HFF-Myc (cell line): Measurements from ENCODE around the gene INSRR.

Experiments used
- DNase-seq: peaks from one replicate; pipeline ENCODE4 v3.0.0-alpha.2; 2011; ENCODE audit warnings: low read depth; ENCODE audit errors: extremely low read depth
- H3K4me3 ChIP-seq: replicated peaks from 2 replicates; pipeline ENCODE4 v1.5.1; 2011; ENCODE audit warnings: low read depth, mild to moderate bottlenecking, control low read depth, low read length
- TF ChIP-seq, protein P1 (sequence below): IDR thresholded peaks from 2 replicates; pipeline ENCODE4 v1.5.1; 2012; ENCODE audit warnings: mild to moderate bottlenecking, low read depth, low read length, control low read depth; ENCODE audit errors: missing control alignments

Gene INSRR

DNA sequence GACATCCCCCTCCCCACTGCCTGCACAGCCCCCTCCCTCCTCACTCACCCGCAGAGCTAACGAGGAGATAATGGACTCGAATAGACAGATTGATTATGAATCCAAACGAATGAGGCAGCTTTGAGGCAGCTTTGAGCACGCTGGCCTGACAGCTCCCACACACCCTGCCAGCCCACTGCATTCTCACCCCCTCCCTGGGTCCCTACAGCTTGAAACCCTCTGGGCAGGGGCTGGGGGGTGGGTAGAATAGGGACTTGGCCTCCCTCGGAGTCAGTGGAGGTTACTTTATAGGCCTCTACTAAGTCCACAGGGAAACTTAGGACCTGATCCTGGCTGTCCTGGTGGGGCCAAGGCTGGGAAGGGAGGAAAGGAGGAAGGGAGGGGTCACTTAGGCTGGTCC is 3.7 kb upstream of the INSRR start:
- no peak for DNase-seq
- no peak overlapping the region for H3K4me3 ChIP-seq
- TF ChIP-seq, protein P1, sequence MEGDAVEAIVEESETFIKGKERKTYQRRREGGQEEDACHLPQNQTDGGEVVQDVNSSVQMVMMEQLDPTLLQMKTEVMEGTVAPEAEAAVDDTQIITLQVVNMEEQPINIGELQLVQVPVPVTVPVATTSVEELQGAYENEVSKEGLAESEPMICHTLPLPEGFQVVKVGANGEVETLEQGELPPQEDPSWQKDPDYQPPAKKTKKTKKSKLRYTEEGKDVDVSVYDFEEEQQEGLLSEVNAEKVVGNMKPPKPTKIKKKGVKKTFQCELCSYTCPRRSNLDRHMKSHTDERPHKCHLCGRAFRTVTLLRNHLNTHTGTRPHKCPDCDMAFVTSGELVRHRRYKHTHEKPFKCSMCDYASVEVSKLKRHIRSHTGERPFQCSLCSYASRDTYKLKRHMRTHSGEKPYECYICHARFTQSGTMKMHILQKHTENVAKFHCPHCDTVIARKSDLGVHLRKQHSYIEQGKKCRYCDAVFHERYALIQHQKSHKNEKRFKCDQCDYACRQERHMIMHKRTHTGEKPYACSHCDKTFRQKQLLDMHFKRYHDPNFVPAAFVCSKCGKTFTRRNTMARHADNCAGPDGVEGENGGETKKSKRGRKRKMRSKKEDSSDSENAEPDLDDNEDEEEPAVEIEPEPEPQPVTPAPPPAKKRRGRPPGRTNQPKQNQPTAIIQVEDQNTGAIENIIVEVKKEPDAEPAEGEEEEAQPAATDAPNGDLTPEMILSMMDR = no peak

DNA sequence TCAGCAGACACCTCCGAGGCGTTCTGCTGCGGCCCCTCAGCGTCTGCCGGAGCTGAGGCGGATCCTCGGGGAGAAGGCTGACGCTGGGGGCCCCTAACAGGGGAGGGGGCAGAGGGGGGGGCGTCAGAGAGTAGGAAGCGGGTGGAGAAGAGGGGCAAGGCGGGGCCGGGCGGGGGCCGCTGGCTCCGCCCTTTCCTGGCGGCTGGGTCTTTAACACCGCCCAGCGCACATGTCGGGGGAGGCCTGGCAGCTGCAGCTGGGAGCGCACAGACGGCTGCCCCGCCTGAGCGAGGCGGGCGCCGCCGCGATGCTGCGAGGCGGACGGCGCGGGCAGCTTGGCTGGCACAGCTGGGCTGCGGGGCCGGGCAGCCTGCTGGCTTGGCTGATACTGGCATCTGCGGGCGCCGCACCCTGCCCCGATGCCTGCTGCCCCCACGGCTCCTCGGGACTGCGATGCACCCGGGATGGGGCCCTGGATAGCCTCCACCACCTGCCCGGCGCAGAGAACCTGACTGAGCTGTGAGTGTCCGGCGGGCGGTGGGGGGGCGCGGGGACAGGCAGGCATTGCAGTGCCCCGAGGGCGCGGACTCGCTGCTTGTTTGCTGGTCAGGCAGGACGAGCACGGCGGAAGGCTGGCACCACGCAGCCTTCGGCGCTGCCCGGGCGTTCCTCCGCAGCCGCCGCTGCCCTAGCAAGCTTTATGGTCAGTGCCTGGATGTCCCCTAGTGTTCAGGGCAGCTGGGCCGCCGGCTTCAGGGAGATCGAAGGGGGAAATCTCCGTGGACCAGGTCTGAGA is 1.9 kb upstream of the INSRR start, which contains the start of gene NTRK1:
NTRK1 (plus strand) TSS at position 238 of the 796 bp plus-strand sequence; CDS start at position 308, 70 bp downstream.
- TF ChIP-seq, protein P1 = no peak
- no peak for DNase-seq
- H3K4me3 ChIP-seq = peak within 1 kb of the TSS; percentile 28

DNA sequence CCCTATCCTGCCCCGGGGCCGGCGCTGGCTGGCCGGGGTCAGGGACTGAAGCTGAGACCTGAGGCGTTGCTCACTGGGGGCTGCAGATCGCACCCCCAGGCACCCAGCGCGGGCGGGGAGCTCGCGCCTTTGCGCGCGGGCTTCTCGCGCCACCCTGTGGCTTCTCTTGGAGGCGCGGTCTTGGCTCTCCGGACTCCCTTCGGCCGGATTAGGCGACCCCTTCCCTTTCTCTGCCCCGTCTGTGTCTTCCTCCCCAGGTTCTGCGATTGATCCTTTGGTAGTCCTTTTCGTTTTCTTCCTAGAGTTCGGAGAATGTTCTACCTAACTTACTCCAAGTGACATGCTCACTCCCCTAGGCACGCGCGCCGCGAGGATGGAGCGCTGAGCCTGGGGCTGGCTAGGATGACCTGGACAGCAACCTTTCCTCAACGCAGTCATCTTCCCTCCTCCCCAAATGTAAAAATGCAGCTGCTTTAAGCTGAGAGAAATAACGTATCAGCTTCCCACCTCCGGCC is 1.3 kb upstream of the INSRR start:
- DNase-seq = no peak
- TF ChIP-seq, protein P1 = peak; percentile 82
- H3K4me3 ChIP-seq = peak overlapping the region; percentile 28

DNA sequence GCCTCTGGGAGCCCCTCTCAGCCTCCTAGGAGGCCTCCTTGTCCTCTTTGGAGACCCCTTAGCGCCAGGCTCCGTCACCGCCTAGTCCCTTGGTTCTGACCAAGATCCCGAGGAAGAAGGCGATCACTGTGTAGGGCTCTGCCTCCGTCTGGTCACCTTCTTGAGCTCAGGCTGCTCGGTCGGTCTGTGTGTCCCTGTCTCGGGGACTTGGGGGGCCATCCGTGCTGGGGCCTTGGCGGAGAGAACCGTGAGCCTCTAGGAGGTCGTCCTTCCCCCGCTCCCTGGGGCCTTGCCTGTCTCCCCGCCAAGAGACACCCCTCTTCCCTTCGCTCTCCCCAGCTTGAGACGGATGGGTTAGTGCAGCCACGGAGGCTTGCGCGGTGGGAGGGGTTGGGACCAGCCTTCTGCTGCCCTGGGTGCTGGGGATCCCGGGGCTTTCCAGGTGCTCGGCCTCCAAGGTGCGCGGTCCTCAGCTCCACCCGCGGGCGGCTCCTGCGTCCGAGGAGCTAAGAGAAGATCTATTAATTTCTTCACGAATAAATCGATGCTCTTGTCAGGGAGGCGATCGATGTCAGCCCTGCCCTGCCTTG is 701 bp upstream of the INSRR start:
- no peak for DNase-seq
- H3K4me3 ChIP-seq = peak overlapping the region; percentile 28
- TF ChIP-seq, protein P1 = no peak

DNA sequence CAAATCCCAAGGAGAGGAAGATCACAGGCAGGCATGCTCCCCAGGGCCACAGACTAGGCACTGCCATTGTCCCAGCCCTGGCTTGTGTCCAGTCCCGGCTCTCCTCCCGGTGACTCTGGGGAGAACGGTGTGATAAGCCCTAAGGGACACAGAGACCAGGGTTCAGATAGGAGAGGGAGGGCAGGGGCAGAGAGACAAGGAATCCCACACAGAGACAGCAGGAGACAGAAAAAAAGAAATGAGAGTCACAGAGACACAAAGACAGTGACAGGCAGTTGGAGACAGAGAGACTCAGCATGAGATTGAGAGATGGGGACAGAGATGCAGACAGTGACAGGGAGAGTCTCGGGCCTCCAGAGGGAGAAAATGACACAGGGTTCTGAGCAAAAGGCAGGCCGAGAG is 361 bp downstream of the INSRR start:
- H3K4me3 ChIP-seq = no peak overlapping the region
- DNase-seq = no peak
- TF ChIP-seq, protein P1 = no peak

DNA sequence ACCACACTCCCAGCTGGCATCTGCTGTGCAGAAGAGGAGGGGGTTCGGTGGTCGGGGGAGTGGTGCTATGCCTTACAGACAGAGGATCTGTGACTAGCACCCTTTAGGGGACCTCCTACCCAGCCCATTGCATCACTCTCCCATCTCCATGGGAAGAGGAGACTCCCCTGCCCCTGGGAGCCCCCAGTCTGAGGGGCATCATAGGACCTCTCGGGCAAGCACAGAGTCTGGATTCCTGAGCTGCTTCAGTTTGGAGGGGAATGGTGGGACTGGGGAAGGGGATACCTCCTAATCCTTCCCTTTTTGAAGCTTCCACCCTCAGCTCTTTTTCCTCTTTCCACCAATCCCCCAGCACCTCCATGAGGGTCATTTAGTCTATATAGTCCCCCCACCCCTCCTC is 1.4 kb downstream of the INSRR start:
- TF ChIP-seq, protein P1 = no peak
- H3K4me3 ChIP-seq = no peak overlapping the region
- no peak for DNase-seq
